Hepatocyte (in vitro differentiated cells): Measurements from ENCODE around the gene CRAMP1.

Experiments used
- CTCF ChIP-seq: fragments of 200-600 bp; sonication (generic); IDR thresholded peaks from 2 replicates; pipeline ENCODE4 v1.5.1; 2016; ENCODE audit warnings: antibody characterized with exemption, mild to moderate bottlenecking; ENCODE audit not compliant: poor library complexity
- EZH2 ChIP-seq: fragments of 200-600 bp; sonication (generic); IDR thresholded peaks from 2 replicates; pipeline ENCODE4 v1.6.1; 2016; ENCODE audit warnings: antibody characterized with exemption, mild to moderate bottlenecking, borderline replicate concordance

GRCh38 chr16:1713331-1713730, 101.2 kb downstream of the CRAMP1 start:
- no peak for TF ChIP-seq CTCF
- TF ChIP-seq EZH2: no peak
